Smooth muscle cell (in vitro differentiated cells): ENCODE data around the gene OTOG. TPM values are rescaled to one million over a fixed set of nuclear protein-coding genes. Genes with fewer than 3 reads are reported as not detected.

ENCODE experiments used
- DNase-seq: peaks from one replicate; lab custom pipeline; 2025; ENCODE audit not compliant: unreplicated experiment; lab: John Stamatoyannopoulos, UW
- H2AFZ ChIP-seq: fragments of 200-600 bp; sonication (generic); 2 replicates; pipeline ENCODE4 v1.6.0; 2016; ENCODE audit warnings: antibody characterized with exemption, low read depth, mild to moderate bottlenecking
- H3F3A ChIP-seq: fragments of 200-600 bp; sonication (generic); 2 replicates; pipeline ENCODE4 v1.6.0; 2017; ENCODE audit warnings: antibody characterized with exemption, low read depth
- H3K27ac ChIP-seq: fragments of 200-600 bp; sonication (generic); 2 replicates; pipeline ENCODE4 v1.5.1; 2016; ENCODE audit warnings: low read depth, mild to moderate bottlenecking
- H3K27me3 ChIP-seq: fragments of 200-600 bp; sonication (generic); 2 replicates; pipeline ENCODE4 v1.6.1; 2016; ENCODE audit warnings: low read depth, mild to moderate bottlenecking
- H3K36me3 ChIP-seq: fragments of 200-600 bp; sonication (generic); 2 replicates; pipeline ENCODE4 v1.5.1; 2016; ENCODE audit warnings: low read depth
- H3K4me1 ChIP-seq: fragments of 200-600 bp; sonication (generic); 2 replicates; pipeline ENCODE4 v1.5.1; 2016; ENCODE audit warnings: low read depth
- H3K4me2 ChIP-seq: fragments of 200-600 bp; sonication (generic); 2 replicates; pipeline ENCODE4 v1.6.0; 2016; ENCODE audit warnings: mild to moderate bottlenecking
- H3K4me3 ChIP-seq: fragments of 200-600 bp; sonication (generic); 2 replicates; pipeline ENCODE4 v1.5.1; 2016; ENCODE audit warnings: mild to moderate bottlenecking
- H3K79me2 ChIP-seq: fragments of 200-600 bp; sonication (generic); 2 replicates; pipeline ENCODE4 v1.6.0; 2016; ENCODE audit warnings: low read depth, mild to moderate bottlenecking
- H3K9ac ChIP-seq: fragments of 200-600 bp; sonication (generic); 2 replicates; pipeline ENCODE4 v1.6.0; 2016; ENCODE audit warnings: low read depth
- H3K9me3 ChIP-seq: fragments of 200-600 bp; sonication (generic); replicated peaks from 2 replicates; pipeline ENCODE4 v1.5.1; 2016; ENCODE audit warnings: low read depth
- H4K20me1 ChIP-seq: fragments of 200-600 bp; sonication (generic); 2 replicates; pipeline ENCODE4 v1.6.0; 2016; ENCODE audit warnings: low read depth
- WGBS: methylation state at CpG from one replicate; pipeline ENCODE4 v1.1.7; 2016; ENCODE audit warnings: low lambda C conversion rate; 5-methylcytosine and 5-hydroxymethylcytosine counted together
- polyA plus RNA-seq: library from polyadenylated mRNA; unstranded; fragments of >200 nt; fragmentation: Nextera tagmentation; extraction: Ambion mirVana; gene quantifications from 2 replicates; pipeline ENCODE4 v1.2.1, GENCODE V29; 2016
- total RNA-seq: library from RNA; depleted of rRNA; stranded (reverse); fragments of >200 nt; gene quantifications from 2 replicates; pipeline ENCODE4 v1.2.3, GENCODE V29; 2014
- TF ChIP-seq, protein P1 (sequence below): fragments of 200-600 bp; sonication (generic); IDR thresholded peaks from 2 replicates; pipeline ENCODE4 v1.5.1; 2017; ENCODE audit warnings: borderline replicate concordance, mild to moderate bottlenecking, antibody characterized with exemption; ENCODE audit not compliant: insufficient read depth, poor library complexity, severe bottlenecking

Gene OTOG
- total and polyA plus RNA-seq, 2 experiments from 2014 or later, result not detected

GRCh38 chr11:17524221-17524620, 22.8 kb upstream of the OTOG start:
- Histone ChIP-seq H3K9me3 (no peaks in the 10 kb centered on the region), H3K36me3 (no peaks in the 10 kb centered on the region), H3K4me2 (no peak overlapping the region), H3F3A (no peaks in the 10 kb centered on the region), H3K4me3 (no peak overlapping the region), H3K9ac (no peak overlapping the region), H3K79me2 (no peaks in the 10 kb centered on the region), H2AFZ (no peak overlapping the region), H3K27ac (no peak overlapping the region), H3K4me1 (no peaks in the 10 kb centered on the region), H4K20me1 (no peaks in the 10 kb centered on the region), H3K27me3 (peaks cover 10% of the 10 kb centered on the region)
- DNase-seq, result no peak
- TF ChIP-seq, protein P1, sequence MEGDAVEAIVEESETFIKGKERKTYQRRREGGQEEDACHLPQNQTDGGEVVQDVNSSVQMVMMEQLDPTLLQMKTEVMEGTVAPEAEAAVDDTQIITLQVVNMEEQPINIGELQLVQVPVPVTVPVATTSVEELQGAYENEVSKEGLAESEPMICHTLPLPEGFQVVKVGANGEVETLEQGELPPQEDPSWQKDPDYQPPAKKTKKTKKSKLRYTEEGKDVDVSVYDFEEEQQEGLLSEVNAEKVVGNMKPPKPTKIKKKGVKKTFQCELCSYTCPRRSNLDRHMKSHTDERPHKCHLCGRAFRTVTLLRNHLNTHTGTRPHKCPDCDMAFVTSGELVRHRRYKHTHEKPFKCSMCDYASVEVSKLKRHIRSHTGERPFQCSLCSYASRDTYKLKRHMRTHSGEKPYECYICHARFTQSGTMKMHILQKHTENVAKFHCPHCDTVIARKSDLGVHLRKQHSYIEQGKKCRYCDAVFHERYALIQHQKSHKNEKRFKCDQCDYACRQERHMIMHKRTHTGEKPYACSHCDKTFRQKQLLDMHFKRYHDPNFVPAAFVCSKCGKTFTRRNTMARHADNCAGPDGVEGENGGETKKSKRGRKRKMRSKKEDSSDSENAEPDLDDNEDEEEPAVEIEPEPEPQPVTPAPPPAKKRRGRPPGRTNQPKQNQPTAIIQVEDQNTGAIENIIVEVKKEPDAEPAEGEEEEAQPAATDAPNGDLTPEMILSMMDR, result no peak
- 90% methylated on average over 9 of the region's 9 CpGs for WGBS

DNA sequence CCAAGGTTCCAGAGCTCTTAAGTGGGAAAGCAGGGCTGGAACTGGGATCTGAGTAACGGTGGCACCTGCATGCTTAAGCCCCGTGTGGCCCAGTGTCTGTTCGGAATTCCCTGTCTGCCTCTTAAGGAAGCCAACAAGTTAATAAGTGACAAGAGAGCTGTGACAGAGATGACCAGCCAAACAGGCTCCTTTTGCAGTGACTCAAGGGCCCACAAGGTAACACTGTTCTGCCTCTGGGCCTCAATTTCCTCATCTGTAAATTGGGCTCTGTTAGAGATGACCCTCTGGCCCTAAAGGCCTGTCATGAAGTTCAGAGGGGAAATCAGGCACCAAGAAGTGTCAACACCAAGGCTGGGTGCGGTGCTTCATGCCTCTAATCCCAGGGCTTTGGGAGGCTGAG, 21.5 kb upstream of the OTOG start:
- no peak overlapping the region for H2AFZ ChIP-seq
- H3K9me3 ChIP-seq, result no peaks in the 10 kb centered on the region
- H3K4me3 ChIP-seq, result no peak overlapping the region
- 85% methylated on average over 4 of the region's 4 CpGs for WGBS
- peaks cover 14% of the 10 kb centered on the region for H3K27me3 ChIP-seq
- H3K4me2 ChIP-seq, result no peak overlapping the region
- H4K20me1 ChIP-seq, result no peaks in the 10 kb centered on the region
- H3K36me3 ChIP-seq, result no peaks in the 10 kb centered on the region
- no peak overlapping the region for H3K9ac ChIP-seq
- DNase-seq, result no peak
- H3K79me2 ChIP-seq, result no peaks in the 10 kb centered on the region
- H3K4me1 ChIP-seq, result peaks cover 7% of the 10 kb centered on the region
- H3K27ac ChIP-seq, result no peak overlapping the region
- TF ChIP-seq, protein P1, result no peak
- H3F3A ChIP-seq, result no peaks in the 10 kb centered on the region

GRCh38 chr11:17526326-17526725, 20.7 kb upstream of the OTOG start:
- H3K9ac ChIP-seq, result no peak overlapping the region
- no peak for DNase-seq
- peaks cover 14% of the 10 kb centered on the region for H3K27me3 ChIP-seq
- WGBS, result 89% methylated on average over 13 of the region's 13 CpGs
- H3K27ac ChIP-seq, result no peak overlapping the region
- H3K4me1 ChIP-seq, result peaks cover 7% of the 10 kb centered on the region
- H3K9me3 ChIP-seq, result no peaks in the 10 kb centered on the region
- TF ChIP-seq, protein P1, result no peak
- H3K4me2 ChIP-seq, result no peak overlapping the region
- no peak overlapping the region for H2AFZ ChIP-seq
- H4K20me1 ChIP-seq, result no peaks in the 10 kb centered on the region
- no peaks in the 10 kb centered on the region for H3F3A ChIP-seq
- no peaks in the 10 kb centered on the region for H3K79me2 ChIP-seq
- no peaks in the 10 kb centered on the region for H3K36me3 ChIP-seq
- no peak overlapping the region for H3K4me3 ChIP-seq

GRCh38 chr11:17526931-17527627, 20.0 kb upstream of the OTOG start:
- no peak overlapping the region for H3K9ac ChIP-seq
- TF ChIP-seq, protein P1, result no peak
- no peak for DNase-seq

More at GRCh38 chr11:17526931-17527627, 20.0 kb upstream of the OTOG start:
- peaks cover 14% of the 10 kb centered on the region for H3K27me3 ChIP-seq
- no peaks in the 10 kb centered on the region for H3K36me3 ChIP-seq
- no peak overlapping the region for H3K4me3 ChIP-seq
- peaks cover 7% of the 10 kb centered on the region for H3K4me1 ChIP-seq
- WGBS, result 84% methylated on average over 17 of the region's 20 CpGs
- no peaks in the 10 kb centered on the region for H3K79me2 ChIP-seq
- H3K27ac ChIP-seq, result no peak overlapping the region
- no peaks in the 10 kb centered on the region for H3F3A ChIP-seq
- H4K20me1 ChIP-seq, result no peaks in the 10 kb centered on the region
- H3K4me2 ChIP-seq, result no peak overlapping the region
- no peak overlapping the region for H2AFZ ChIP-seq
- no peaks in the 10 kb centered on the region for H3K9me3 ChIP-seq
